ENCODE data around the gene TMEM30A. TPM values are rescaled to one million over a fixed set of nuclear protein-coding genes. Genes with fewer than 3 reads are reported as not detected.

The TMEM30A gene
- total and polyA plus RNA-seq, 12 donors = 33.7 to 134 (median 71.0) TPM

DNA sequence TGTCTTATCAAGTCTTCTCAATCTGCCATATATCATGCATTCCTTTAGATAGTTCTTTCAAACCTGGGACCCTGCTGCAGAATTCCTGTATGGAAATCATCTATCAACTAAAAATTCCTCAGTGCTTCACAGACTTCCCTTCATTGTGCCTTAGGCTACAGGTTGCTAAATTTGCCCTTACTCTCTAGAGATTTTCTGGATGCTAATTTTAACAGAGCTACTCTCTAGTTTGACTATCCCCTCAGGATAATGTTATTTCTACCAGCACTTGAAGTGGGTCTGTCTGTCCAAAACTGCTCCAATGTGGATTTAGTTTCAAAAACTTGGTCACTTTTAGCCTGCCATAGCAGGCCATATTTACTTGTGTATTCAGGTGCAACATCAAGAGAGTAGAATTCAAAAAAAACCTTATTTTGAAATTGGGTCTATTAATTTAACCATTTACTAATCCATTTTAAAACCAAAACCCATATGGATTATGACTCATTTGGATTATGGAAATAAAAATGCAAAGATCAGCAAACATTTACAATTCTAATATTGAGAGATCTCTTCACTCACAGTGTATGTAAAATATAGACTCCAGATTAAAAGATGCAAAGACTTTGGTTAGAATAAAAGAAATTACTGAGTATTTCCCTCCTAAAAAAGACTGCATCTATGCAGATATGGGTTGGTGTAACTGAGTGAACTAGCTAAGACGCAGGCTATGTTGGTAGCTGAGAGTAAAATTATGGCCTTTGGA, 27.1 kb downstream of the TMEM30A start:
- TF ChIP-seq POLR2A (IDR thresholded peaks at IDR 0.05) (no peak), CTCF (IDR thresholded peaks at IDR 0.05) (no peak)
- intact Hi-C loops (cut with DNase I) = no loop called here
- H3K27ac ChIP-seq = no peak overlapping the region
- H3K36me3 ChIP-seq (replicated peaks in 1 of 2) = peaks cover 0 to 15% of the 10 kb centered on the region in 2 donors
- H3K27me3 ChIP-seq = no peaks in the 10 kb centered on the region
- no peak overlapping the region for H3K4me3 ChIP-seq
- DNase-seq = no peak
- H3K4me1 ChIP-seq (replicated peaks in 1 of 2) = no peaks in the 10 kb centered on the region
- WGBS, 4 donors = 96 to 100% (median 99%) methylated on average over 1 of the region's 1 CpG
- no peaks in the 10 kb centered on the region for H3K9me3 ChIP-seq (replicated peaks in 1 of 3)

DNA sequence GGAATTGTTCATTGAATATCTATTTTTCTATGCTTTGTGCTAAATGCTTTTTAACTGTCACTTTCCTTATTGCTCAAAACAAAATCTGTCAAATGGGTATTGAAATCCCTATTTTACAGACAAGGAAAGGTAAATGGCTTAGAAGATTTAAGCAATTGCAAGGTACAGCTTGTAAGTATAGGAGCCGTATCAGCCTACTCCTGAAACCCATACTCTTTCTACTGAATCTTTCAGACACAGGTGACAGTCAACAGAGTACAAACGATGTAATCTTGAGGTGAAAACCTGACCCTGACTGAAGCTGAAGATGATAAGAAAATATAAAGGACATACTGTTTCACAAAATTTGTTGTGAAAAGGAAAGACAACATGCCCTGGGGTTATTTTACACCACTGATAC, 34.0 kb downstream of the TMEM30A start:
- no peak for DNase-seq
- intact Hi-C loops (cut with DNase I) = no loop called here
- TF ChIP-seq POLR2A (IDR thresholded peaks at IDR 0.05) (no peak), CTCF (IDR thresholded peaks at IDR 0.05) (no peak)
- no peak overlapping the region for H3K4me3 ChIP-seq
- H3K27ac ChIP-seq = no peak overlapping the region
- H3K36me3 ChIP-seq (replicated peaks in 1 of 2) = no peaks in the 10 kb centered on the region
- no peaks in the 10 kb centered on the region for H3K27me3 ChIP-seq
- H3K4me1 ChIP-seq (replicated peaks in 1 of 2) = no peaks in the 10 kb centered on the region
- 69 to 93% (median 83%) methylated on average over 2 of the region's 2 CpGs for WGBS, 4 donors
- H3K9me3 ChIP-seq (replicated peaks in 1 of 3) = no peaks in the 10 kb centered on the region

GRCh38 chr6:75249837-75250236, 34.8 kb downstream of the TMEM30A start:
- H3K4me1 ChIP-seq (replicated peaks in 1 of 2) = peaks cover 0 to under 1% of the 10 kb centered on the region in 2 donors

GRCh38 chr6:75246386-75246785, 38.2 kb downstream of the TMEM30A start:
- DNase-seq = no peak
- Histone ChIP-seq H3K36me3 (replicated peaks in 1 of 2) (no peaks in the 10 kb centered on the region), H3K27ac (no peak overlapping the region), H3K4me3 (no peak overlapping the region), H3K27me3 (no peaks in the 10 kb centered on the region), H3K4me1 (replicated peaks in 1 of 2) (peaks cover 3 to 22% of the 10 kb centered on the region in 2 donors), H3K9me3 (replicated peaks in 1 of 3) (no peaks in the 10 kb centered on the region)
- intact Hi-C loops (cut with DNase I) = no loop called here
- TF ChIP-seq CTCF (IDR thresholded peaks at IDR 0.05) = no peak
- TF ChIP-seq POLR2A (IDR thresholded peaks at IDR 0.05) = no peak
- WGBS, 4 donors = 58 to 69% (median 66%) methylated on average over 2 of the region's 2 CpGs

More at GRCh38 chr6:75249837-75250236, 34.8 kb downstream of the TMEM30A start:
- H3K27ac ChIP-seq = no peak overlapping the region
- DNase-seq = no peak
- TF ChIP-seq CTCF (IDR thresholded peaks at IDR 0.05) (no peak), POLR2A (IDR thresholded peaks at IDR 0.05) (no peak)
- H3K4me3 ChIP-seq = no peak overlapping the region
- H3K9me3 ChIP-seq (replicated peaks in 1 of 3) = no peaks in the 10 kb centered on the region
- no peaks in the 10 kb centered on the region for H3K36me3 ChIP-seq (replicated peaks in 1 of 2)
- intact Hi-C loops (cut with DNase I) = no loop called here
- no peaks in the 10 kb centered on the region for H3K27me3 ChIP-seq
